ENCODE data around the gene RNU1-1.
"Not testable (repeated sequence)": the region's sequence is repeated elsewhere in the genome, so short reads cannot be mapped to it uniquely, and the experiment has no call there.

Gene RNU1-1

GRCh38 chr1:16475771-16476770 lies 38.0 kb downstream of the RNU1-1 start:
- H3K27ac Mint-ChIP-seq; ATAC-seq (replicated peaks); H3K27me3 Mint-ChIP-seq; H3K9me3 Mint-ChIP-seq; H3K4me1 Mint-ChIP-seq (ENCODE audit: low read depth in 2 of 2); DNase-seq; H3K4me3 Mint-ChIP-seq: not testable (repeated sequence)
- peaks cover 36% of the 10 kb centered on the region for H3K36me3 Mint-ChIP-seq (ENCODE audit: insufficient read depth)

GRCh38 chr1:16474891-16475290 lies 39.2 kb downstream of the RNU1-1 start:
- H3K36me3 Mint-ChIP-seq (ENCODE audit: insufficient read depth): peaks cover 26% of the 10 kb centered on the region
- H3K27me3 Mint-ChIP-seq; ATAC-seq (replicated peaks); DNase-seq; H3K4me1 Mint-ChIP-seq (ENCODE audit: low read depth in 2 of 2); H3K9me3 Mint-ChIP-seq; H3K27ac Mint-ChIP-seq; H3K4me3 Mint-ChIP-seq: not testable (repeated sequence)

GRCh38 chr1:16474166-16474800 lies 39.8 kb downstream of the RNU1-1 start:
- Mint-ChIP-seq H3K27me3 (no peaks in the 10 kb centered on the region), H3K4me1 (ENCODE audit: low read depth in 2 of 2) (peaks cover 3 to 4% of the 10 kb centered on the region in 2 donors), H3K36me3 (ENCODE audit: insufficient read depth) (peaks cover 21% of the 10 kb centered on the region), H3K4me3 (no peak overlapping the region), H3K27ac (no peak overlapping the region), H3K9me3 (no peaks in the 10 kb centered on the region)
- no peak for DNase-seq
- ATAC-seq (replicated peaks): no peak

- peaks cover 3 to 4% of the 10 kb centered on the region in 2 donors for H3K4me1 Mint-ChIP-seq (ENCODE audit: low read depth in 2 of 2)
- ATAC-seq (replicated peaks): no peak
- no peaks in the 10 kb centered on the region for H3K27me3 Mint-ChIP-seq
- DNase-seq: no peak
- H3K36me3 Mint-ChIP-seq (ENCODE audit: insufficient read depth): peaks cover 12% of the 10 kb centered on the region
- peak overlapping the region in 1 of 2 donors; percentile 39 for H3K27ac Mint-ChIP-seq
- H3K4me3 Mint-ChIP-seq: no peak overlapping the region
- no peaks in the 10 kb centered on the region for H3K9me3 Mint-ChIP-seq
Observed at GRCh38 chr1:16468558-16468957, 45.5 kb downstream of the RNU1-1 start.

- no peaks in the 10 kb centered on the region for H3K9me3 Mint-ChIP-seq
- no peaks in the 10 kb centered on the region for H3K27me3 Mint-ChIP-seq
- no peak for DNase-seq
- H3K4me3 Mint-ChIP-seq: no peak overlapping the region
- peaks cover 4 to 5% of the 10 kb centered on the region in 2 donors for H3K4me1 Mint-ChIP-seq (ENCODE audit: low read depth in 2 of 2)
- no peak for ATAC-seq (replicated peaks)
- H3K36me3 Mint-ChIP-seq (ENCODE audit: insufficient read depth): peaks cover 18% of the 10 kb centered on the region
- H3K27ac Mint-ChIP-seq: no peak overlapping the region
Observed at GRCh38 chr1:16464917-16465625, 49.0 kb downstream of the RNU1-1 start.

Data from effector memory CD8-positive, alpha-beta T cell (primary cell).